ENCODE results near the gene AK5. TPM values are rescaled to one million over a fixed set of nuclear protein-coding genes. Genes with fewer than 3 reads are reported as not detected.
A peak's percentile ranks its signal among the peaks of the same experiment; 100 is the strongest.
"Not testable (repeated sequence)": the region's sequence is repeated elsewhere in the genome, so short reads cannot be mapped to it uniquely, and the experiment has no call there.

The AK5 gene
- total and polyA plus RNA-seq, 4 donors: 14.7 to 76.0 (median 58.4) TPM

- Histone ChIP-seq H3K27me3 (ENCODE audit: control insufficient read depth, insufficient read depth, low read length) (no peaks in the 10 kb centered on the region), H3K9me3 (ENCODE audit: control insufficient read depth, insufficient read depth, low read length) (no peaks in the 10 kb centered on the region), H3K27ac (ENCODE audit: low read depth, low read length) (no peak overlapping the region), H3K4me3 (ENCODE audit: low read depth, low read length) (no peak overlapping the region), H3K36me3 (ENCODE audit: control insufficient read depth, insufficient read depth, low read length) (no peaks in the 10 kb centered on the region), H3K4me1 (ENCODE audit: control insufficient read depth, insufficient read depth, low read length) (no peaks in the 10 kb centered on the region)
- no peak for DNase-seq (ENCODE audit: low read depth in 4 of 6, low spot score in 6 of 6)
- WGBS (ENCODE audit: insufficient coverage): no CpG with 5 or more reads among the region's 3 CpGs
Measured at GRCh38 chr1:77310924-77311323, 29.1 kb downstream of the AK5 start.

DNA sequence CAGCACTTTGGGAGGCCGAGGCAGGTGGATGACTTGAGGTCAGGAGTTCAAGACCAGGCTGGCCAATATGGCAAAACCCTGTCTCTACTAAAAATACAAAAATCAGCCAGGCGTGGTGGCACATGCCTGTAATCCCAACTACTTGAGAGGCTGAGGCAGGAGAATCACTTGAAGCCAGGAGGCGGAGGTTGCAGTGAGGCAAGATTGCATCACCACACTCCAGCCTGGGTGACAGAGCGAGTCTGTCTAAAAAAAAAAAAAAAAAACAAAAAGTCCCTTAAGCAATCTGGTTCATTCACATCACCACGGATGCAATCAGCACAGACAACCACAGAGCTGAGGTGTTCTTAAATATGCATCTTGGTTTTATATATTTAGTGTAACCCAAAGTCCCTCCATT lies 30.5 kb downstream of the AK5 start:
- H3K27me3 ChIP-seq (ENCODE audit: control insufficient read depth, insufficient read depth, low read length); H3K9me3 ChIP-seq (ENCODE audit: control insufficient read depth, insufficient read depth, low read length); H3K36me3 ChIP-seq (ENCODE audit: control insufficient read depth, insufficient read depth, low read length); H3K4me3 ChIP-seq (ENCODE audit: low read depth, low read length); DNase-seq (ENCODE audit: low read depth in 4 of 6, low spot score in 6 of 6); H3K4me1 ChIP-seq (ENCODE audit: control insufficient read depth, insufficient read depth, low read length); H3K27ac ChIP-seq (ENCODE audit: low read depth, low read length): not testable (repeated sequence)
- WGBS (ENCODE audit: insufficient coverage): 100% methylated on average over 1 of the region's 5 CpGs

GRCh38 chr1:77313491-77313890 lies 31.7 kb downstream of the AK5 start:
- Histone ChIP-seq H3K27me3 (ENCODE audit: control insufficient read depth, insufficient read depth, low read length) (no peaks in the 10 kb centered on the region), H3K27ac (ENCODE audit: low read depth, low read length) (no peak overlapping the region), H3K4me3 (ENCODE audit: low read depth, low read length) (no peak overlapping the region), H3K4me1 (ENCODE audit: control insufficient read depth, insufficient read depth, low read length) (no peaks in the 10 kb centered on the region), H3K9me3 (ENCODE audit: control insufficient read depth, insufficient read depth, low read length) (no peaks in the 10 kb centered on the region), H3K36me3 (ENCODE audit: control insufficient read depth, insufficient read depth, low read length) (no peaks in the 10 kb centered on the region)
- WGBS (ENCODE audit: insufficient coverage): 72% methylated on average over 7 of the region's 8 CpGs
- DNase-seq (ENCODE audit: low read depth in 4 of 6, low spot score in 6 of 6): no peak

DNA sequence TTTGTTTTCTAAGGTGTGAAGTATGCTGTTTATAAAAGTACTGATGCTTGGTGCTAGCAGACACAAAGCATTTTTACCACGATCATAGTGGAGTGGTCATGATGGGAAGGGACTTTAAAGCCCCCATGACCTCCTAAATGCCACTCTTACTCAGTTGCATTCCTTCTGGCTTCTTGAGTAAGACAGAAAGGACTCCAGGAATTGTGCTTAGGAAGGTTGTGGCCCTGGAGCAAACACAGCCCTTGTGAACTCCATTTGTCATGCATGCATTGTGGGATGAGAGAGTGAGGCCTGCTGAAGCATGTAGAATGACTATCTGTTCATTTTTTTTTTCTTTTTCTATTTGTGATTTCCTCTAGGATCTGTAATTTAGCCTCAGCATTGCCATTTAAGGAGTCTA lies 34.2 kb downstream of the AK5 start:
- Histone ChIP-seq H3K4me1 (ENCODE audit: control insufficient read depth, insufficient read depth, low read length) (no peaks in the 10 kb centered on the region), H3K4me3 (ENCODE audit: low read depth, low read length) (no peak overlapping the region), H3K27ac (ENCODE audit: low read depth, low read length) (no peak overlapping the region), H3K9me3 (ENCODE audit: control insufficient read depth, insufficient read depth, low read length) (no peaks in the 10 kb centered on the region), H3K36me3 (ENCODE audit: control insufficient read depth, insufficient read depth, low read length) (no peaks in the 10 kb centered on the region), H3K27me3 (ENCODE audit: control insufficient read depth, insufficient read depth, low read length) (no peaks in the 10 kb centered on the region)
- no peak for DNase-seq (ENCODE audit: low read depth in 4 of 6, low spot score in 6 of 6)
- no CpG with 5 or more reads among the region's 1 CpG for WGBS (ENCODE audit: insufficient coverage)

DNA sequence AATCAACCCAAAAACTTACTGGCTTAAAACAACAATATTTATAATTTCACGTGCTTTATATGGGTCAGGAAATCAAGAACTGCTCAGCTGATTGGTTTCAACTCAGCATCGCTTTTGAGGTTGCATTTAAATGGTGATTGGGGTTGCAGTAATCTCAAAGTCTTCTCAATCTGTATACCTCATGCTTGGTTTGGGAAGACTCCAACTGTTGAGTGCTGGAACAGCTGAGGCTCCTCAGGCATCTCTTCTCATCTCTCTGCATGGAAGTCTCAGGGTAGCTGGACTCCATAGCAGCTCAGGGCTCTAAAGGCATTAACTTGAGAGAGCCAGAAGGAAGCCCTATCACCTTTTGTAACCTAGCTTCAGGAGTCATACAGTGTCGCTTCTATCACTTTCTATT lies 35.1 kb downstream of the AK5 start:
- no peak overlapping the region for H3K4me3 ChIP-seq (ENCODE audit: low read depth, low read length)
- no CpG with 5 or more reads among the region's 3 CpGs for WGBS (ENCODE audit: insufficient coverage)
- no peak overlapping the region for H3K27ac ChIP-seq (ENCODE audit: low read depth, low read length)
- no peaks in the 10 kb centered on the region for H3K36me3 ChIP-seq (ENCODE audit: control insufficient read depth, insufficient read depth, low read length)
- no peaks in the 10 kb centered on the region for H3K9me3 ChIP-seq (ENCODE audit: control insufficient read depth, insufficient read depth, low read length)
- no peaks in the 10 kb centered on the region for H3K4me1 ChIP-seq (ENCODE audit: control insufficient read depth, insufficient read depth, low read length)
- no peaks in the 10 kb centered on the region for H3K27me3 ChIP-seq (ENCODE audit: control insufficient read depth, insufficient read depth, low read length)
- DNase-seq (ENCODE audit: low read depth in 4 of 6, low spot score in 6 of 6): no peak

GRCh38 chr1:77319036-77319705 lies 37.4 kb downstream of the AK5 start:
- no peak for DNase-seq (ENCODE audit: low read depth in 4 of 6, low spot score in 6 of 6)
- WGBS (ENCODE audit: insufficient coverage): no CpG with 5 or more reads among the region's 1 CpG
- Histone ChIP-seq H3K36me3 (ENCODE audit: control insufficient read depth, insufficient read depth, low read length) (no peaks in the 10 kb centered on the region), H3K4me1 (ENCODE audit: control insufficient read depth, insufficient read depth, low read length) (no peaks in the 10 kb centered on the region), H3K27ac (ENCODE audit: low read depth, low read length) (no peak overlapping the region), H3K4me3 (ENCODE audit: low read depth, low read length) (no peak overlapping the region), H3K9me3 (ENCODE audit: control insufficient read depth, insufficient read depth, low read length) (no peaks in the 10 kb centered on the region), H3K27me3 (ENCODE audit: control insufficient read depth, insufficient read depth, low read length) (no peaks in the 10 kb centered on the region)

- no peaks in the 10 kb centered on the region for H3K27me3 ChIP-seq (ENCODE audit: control insufficient read depth, insufficient read depth, low read length)
- no peaks in the 10 kb centered on the region for H3K9me3 ChIP-seq (ENCODE audit: control insufficient read depth, insufficient read depth, low read length)
- no peak overlapping the region for H3K27ac ChIP-seq (ENCODE audit: low read depth, low read length)
- WGBS (ENCODE audit: insufficient coverage): 33% methylated on average over 1 of the region's 6 CpGs
- H3K4me3 ChIP-seq (ENCODE audit: low read depth, low read length): no peak overlapping the region
- DNase-seq (ENCODE audit: low read depth in 4 of 6, low spot score in 6 of 6): no peak
- H3K4me1 ChIP-seq (ENCODE audit: control insufficient read depth, insufficient read depth, low read length): no peaks in the 10 kb centered on the region
- H3K36me3 ChIP-seq (ENCODE audit: control insufficient read depth, insufficient read depth, low read length): no peaks in the 10 kb centered on the region
Measured at GRCh38 chr1:77322061-77322900, 40.5 kb downstream of the AK5 start.

DNA sequence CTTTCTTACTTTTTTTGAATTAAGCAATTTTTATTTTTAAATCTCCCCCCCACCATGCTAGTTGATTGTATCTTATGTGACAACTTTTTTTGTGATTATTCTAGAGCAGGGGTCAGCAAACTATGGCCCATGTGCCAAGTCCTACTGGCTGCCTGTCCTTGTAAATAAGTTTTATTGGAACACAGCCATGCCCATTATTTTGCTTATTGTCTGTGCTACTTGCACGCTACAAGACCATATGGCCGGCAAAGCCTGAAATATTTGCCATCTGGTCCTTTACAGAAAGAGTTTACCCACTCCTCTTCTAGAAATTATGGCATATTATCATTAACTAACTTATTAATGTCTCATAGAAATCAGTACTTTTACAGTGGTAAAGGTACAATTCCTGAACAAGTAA lies 51.7 kb downstream of the AK5 start:
- Histone ChIP-seq H3K27me3 (ENCODE audit: control insufficient read depth, insufficient read depth, low read length) (no peaks in the 10 kb centered on the region), H3K27ac (ENCODE audit: low read depth, low read length) (no peak overlapping the region), H3K4me1 (ENCODE audit: control insufficient read depth, insufficient read depth, low read length) (no peaks in the 10 kb centered on the region), H3K4me3 (ENCODE audit: low read depth, low read length) (no peak overlapping the region), H3K36me3 (ENCODE audit: control insufficient read depth, insufficient read depth, low read length) (no peaks in the 10 kb centered on the region), H3K9me3 (ENCODE audit: control insufficient read depth, insufficient read depth, low read length) (no peaks in the 10 kb centered on the region)
- no CpG with 5 or more reads among the region's 2 CpGs for WGBS (ENCODE audit: insufficient coverage)
- DNase-seq (ENCODE audit: low read depth in 4 of 6, low spot score in 6 of 6): peak in 1 of 6 donors; percentile 26

GRCh38 chr1:77336729-77337128 lies 54.9 kb downstream of the AK5 start:
- DNase-seq (ENCODE audit: low read depth in 4 of 6, low spot score in 6 of 6): no peak
- Histone ChIP-seq H3K36me3 (ENCODE audit: control insufficient read depth, insufficient read depth, low read length) (no peaks in the 10 kb centered on the region), H3K9me3 (ENCODE audit: control insufficient read depth, insufficient read depth, low read length) (no peaks in the 10 kb centered on the region), H3K27me3 (ENCODE audit: control insufficient read depth, insufficient read depth, low read length) (no peaks in the 10 kb centered on the region), H3K4me1 (ENCODE audit: control insufficient read depth, insufficient read depth, low read length) (no peaks in the 10 kb centered on the region), H3K27ac (ENCODE audit: low read depth, low read length) (no peak overlapping the region), H3K4me3 (ENCODE audit: low read depth, low read length) (no peak overlapping the region)

- Histone ChIP-seq H3K36me3 (ENCODE audit: control insufficient read depth, insufficient read depth, low read length) (no peaks in the 10 kb centered on the region), H3K27ac (ENCODE audit: low read depth, low read length) (no peak overlapping the region), H3K4me1 (ENCODE audit: control insufficient read depth, insufficient read depth, low read length) (no peaks in the 10 kb centered on the region), H3K4me3 (ENCODE audit: low read depth, low read length) (no peak overlapping the region), H3K27me3 (ENCODE audit: control insufficient read depth, insufficient read depth, low read length) (no peaks in the 10 kb centered on the region), H3K9me3 (ENCODE audit: control insufficient read depth, insufficient read depth, low read length) (no peaks in the 10 kb centered on the region)
- no CpG with 5 or more reads among the region's 1 CpG for WGBS (ENCODE audit: insufficient coverage)
- DNase-seq (ENCODE audit: low read depth in 4 of 6, low spot score in 6 of 6): no peak
Measured at GRCh38 chr1:77339326-77339725, 57.5 kb downstream of the AK5 start.
